Pons (tissue), 1 donor: ENCODE data around the gene AMDHD1.
A peak's percentile ranks its signal among the peaks of the same experiment; 100 is the strongest.

Source experiments
- DNase-seq: peaks from one replicate; pipeline ENCODE4 v3.0.0-alpha.2; 2016; ENCODE audit warnings: low spot score

Gene AMDHD1, protein sequence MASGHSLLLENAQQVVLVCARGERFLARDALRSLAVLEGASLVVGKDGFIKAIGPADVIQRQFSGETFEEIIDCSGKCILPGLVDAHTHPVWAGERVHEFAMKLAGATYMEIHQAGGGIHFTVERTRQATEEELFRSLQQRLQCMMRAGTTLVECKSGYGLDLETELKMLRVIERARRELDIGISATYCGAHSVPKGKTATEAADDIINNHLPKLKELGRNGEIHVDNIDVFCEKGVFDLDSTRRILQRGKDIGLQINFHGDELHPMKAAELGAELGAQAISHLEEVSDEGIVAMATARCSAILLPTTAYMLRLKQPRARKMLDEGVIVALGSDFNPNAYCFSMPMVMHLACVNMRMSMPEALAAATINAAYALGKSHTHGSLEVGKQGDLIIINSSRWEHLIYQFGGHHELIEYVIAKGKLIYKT

DNA sequence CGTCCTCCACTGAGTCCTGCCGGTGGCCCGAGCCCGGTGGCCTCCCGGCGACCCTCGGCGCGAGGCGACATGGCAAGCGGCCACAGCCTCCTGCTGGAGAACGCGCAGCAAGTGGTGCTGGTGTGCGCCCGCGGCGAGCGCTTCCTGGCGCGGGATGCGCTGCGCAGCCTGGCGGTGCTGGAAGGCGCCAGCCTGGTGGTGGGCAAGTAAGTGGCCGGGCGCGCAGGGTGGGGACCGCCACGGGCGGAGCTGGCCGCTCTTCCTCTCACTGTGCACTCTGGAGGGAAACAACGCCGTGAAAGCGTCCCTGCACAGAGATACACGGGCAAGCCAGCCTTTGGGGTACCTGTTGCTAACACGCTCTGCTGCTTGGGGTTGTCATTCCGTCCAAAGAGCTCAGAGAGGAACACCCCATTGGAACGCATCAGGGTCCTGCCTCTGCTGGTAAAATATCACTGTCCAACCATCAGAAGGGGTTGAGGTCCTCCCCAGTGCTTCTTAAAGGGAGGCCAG is at the start of gene AMDHD1:
AMDHD1 (plus strand) TSS at position 2 of the 513 bp plus-strand sequence; CDS start at position 70, 68 bp downstream.
- no peak for DNase-seq

DNA sequence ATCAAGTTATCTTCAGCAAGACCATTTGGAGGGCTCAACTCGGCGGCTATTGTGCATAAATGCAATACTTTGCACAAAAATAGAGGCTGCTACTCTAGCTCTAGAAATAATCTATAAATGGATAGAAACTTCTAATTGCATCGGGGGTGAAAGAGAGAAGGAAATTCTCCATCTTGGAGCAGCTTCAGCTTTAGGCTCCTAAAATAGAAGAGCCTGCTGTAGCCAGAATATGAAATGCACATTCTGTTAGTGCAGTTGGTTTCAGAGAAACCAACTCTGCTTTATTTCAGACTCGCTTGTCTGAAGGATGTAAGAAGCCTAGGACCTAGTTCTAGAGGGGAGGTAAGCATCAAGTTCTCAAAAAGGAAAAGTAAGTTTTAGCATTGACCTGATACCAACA is 46.3 kb upstream of the AMDHD1 start:
- no peak for DNase-seq

DNA sequence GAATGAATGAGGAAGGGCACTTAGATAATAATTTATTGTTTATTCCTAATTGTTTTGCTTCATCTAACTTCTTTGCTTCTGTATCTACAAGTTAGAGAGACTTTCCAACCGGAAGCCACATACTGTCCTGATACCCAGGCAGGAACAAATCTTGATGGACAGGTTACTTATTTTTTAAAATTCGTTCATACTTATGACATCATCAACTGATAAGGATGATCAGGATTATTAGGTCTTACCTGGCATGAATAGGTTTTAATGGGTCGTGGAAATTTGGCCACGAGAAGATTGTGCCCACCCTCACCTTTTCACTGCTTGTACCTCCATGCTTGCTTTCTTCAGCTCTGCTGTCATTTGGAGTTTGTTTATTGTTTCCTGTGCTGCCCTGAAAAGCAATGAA is 45.0 kb upstream of the AMDHD1 start:
- no peak for DNase-seq

DNA sequence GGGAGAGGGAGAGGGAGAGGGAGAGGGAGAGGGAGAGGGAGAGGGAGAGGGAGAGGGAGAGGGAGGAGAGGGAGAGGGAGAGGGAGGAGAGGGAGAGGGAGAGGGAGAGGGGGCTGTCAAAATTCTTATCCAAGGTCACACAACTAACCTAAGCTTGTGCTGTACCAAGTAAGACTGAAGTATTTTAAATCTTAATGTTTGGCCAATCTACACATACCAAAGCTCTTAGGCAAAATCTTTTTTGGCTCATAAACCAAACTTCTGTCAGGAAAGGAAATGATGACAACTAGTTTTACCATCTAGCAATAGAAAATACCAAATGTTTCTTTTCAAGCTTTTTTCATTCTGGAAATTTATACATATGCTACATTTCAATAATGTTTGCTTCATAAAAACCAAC is 34.6 kb upstream of the AMDHD1 start:
- DNase-seq = no peak

DNA sequence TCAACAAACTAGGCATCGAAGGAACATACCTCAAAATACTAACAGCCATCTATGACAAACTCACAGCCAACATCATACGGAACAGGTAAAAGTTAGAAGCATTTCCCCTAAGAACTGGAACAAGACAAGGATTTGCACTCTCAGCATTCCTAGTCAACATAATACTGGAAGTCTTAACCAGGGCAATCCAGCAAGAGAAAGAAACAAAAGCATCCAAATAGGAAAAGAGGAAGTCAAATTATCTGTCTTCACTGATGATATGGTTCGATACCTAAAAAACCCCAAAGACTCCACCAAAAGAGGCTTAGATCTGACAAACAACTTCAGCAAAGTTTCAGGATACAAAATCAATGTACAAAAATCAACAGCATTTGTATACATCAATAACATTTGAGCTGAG is 33.3 kb upstream of the AMDHD1 start:
- no peak for DNase-seq

DNA sequence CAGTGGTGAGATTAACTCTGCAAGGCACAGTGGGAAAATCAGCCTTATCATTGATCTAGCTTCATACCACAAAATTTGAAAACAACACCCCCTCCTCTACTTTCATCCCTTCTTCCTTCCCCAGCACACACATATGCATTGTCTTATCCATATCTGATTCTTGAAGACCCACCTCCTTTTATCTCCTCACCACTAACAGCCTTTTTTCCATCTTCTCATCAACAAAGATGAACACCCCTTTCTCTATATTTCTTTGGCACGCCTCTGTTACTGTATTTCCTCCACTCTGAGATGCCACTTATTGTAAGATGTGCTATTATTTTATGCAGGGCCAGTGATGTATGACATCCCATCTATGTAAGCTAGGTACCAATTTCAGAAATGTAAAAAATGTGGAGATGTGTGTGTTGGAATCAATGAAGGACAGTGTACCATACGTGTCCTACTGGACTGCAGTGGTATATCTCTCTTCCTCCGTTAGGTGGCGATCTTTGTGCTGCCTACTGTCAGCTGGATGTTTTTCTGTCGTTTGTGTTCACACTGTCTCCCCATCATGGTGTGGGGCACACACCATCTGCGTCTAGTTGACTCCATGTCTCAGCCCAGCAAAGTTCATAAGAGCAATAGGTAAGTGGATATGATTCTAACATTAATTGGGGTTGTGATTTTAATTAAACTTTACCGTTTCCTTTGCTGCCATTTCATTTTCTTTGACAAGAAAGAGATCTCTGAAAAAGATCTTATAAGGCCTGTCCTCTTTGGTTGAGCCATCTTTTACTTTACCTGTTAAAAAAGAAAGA is 24.7 kb upstream of the AMDHD1 start:
- peak; percentile 66 for DNase-seq

DNA sequence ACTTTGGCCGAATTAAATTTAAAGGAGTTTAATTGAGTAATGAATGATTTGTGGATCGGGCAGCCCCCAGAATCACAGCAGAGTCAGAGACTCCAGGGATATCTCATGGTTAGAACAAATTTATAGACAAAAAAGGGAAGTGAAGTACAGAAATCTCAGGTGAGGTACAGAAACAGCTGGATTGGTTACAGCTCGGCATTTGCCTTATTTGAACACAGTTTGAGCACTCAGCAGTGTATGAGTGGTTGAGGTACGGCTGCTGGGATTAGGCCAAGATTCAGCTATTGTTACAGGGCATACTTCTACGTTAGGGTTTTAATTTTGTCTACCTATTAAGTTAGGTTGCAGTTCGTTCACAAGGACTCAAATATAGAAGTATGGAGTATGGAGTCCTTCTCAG is 24.0 kb upstream of the AMDHD1 start:
- DNase-seq = no peak

DNA sequence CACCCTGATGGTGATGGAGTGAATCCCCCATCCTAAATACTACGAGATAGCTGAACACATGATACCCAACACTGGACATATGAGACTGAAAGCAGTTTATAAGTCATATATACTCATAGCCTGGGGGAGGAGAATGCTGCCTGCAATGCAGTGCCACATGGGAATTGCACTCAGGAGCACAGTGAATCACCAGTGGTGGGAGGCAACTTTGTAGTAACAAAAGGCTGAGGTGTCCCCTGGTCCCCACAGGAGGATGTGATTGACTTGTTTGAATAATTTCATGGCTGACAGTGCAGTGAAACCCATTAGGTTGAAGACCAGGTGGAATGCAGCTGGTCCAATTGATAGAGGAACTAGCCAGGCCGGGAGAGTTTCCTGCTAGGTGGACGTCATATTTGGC is 20.9 kb upstream of the AMDHD1 start:
- DNase-seq = no peak

DNA sequence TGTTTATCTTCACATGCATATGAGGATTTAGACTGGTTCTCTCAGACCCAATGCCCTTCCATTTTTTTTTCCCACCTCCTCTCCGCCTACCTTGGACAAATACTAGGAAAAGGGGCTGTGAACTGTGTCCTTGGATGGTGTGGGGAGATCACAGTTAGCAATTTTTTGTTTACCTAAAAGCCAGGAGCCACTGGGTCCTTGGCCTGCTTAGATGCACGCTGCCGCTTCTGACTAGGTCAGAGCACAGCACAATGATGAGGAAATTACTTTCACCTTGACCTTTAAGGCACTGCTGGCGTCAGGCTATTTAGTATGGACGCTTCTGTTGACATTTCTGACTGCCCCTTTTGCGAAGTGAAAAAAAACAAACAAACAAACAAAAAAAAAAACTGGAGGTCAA is 2.6 kb upstream of the AMDHD1 start:
- DNase-seq = no peak

DNA sequence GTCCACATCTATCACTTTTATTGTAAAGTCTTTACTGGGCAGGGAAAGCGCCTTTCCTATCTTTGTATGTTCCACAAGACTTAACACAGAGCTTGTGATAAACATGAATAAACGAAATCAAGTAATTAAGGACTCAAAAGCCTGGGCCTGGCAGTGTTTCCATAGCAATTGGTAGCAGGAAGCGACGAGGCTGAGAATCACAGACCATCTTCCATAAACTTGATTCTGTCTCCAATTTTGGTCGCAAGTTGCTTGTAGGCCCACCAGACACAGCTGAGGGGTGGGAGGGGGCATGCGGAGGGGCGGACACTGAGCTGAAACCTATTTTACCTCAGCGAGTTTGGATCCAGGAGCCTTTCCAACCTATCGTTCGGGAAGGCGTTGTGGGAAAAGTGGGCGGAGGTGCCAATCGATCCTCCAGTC is 1.0 kb upstream of the AMDHD1 start:
- DNase-seq = peak; percentile 12

DNA sequence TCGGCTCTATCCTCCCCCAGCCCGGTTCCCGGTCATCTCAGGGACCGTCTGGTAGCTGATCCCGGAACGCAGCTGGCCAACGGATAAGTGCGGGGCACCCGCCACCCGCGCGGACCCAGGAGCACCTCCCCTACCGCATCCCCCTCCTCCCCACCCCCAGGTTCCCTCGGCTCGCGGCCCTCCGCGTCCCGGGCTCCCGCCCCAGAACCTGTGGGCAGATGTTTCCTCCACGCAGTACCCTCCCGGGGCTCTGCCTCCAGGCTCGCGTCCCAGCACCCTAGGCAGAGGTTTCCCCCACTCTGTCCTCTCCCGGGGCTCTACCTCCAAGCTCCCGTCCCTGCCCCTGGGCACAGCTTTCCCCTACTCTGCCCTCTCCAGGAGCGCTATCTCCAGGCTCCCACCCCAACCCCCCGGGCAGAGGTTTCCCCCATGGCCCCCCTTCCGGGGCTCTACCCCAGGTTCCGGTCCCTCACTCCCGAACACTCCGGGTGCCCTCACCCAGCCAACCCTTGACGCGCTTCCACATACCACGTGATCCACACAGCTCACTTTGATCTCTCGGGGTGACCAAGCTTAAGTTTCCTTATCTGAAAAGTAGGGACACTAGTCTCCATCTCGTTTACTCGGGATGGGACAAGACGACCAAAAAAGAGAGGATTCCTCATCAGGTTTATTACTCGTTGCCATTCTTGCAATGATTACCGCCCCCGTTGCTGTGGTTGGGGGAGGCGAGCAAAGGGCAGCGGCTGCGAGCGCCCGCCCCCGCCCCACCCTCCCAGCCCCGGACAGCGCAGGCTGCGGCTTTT is 404 bp upstream of the AMDHD1 start, which contains the start of gene CCDC38:
CCDC38 (minus strand) TSS at position 91 of the 806 bp plus-strand sequence. CDS start 6,105 bp downstream, outside the sequence.
- peak; percentile 77 for DNase-seq

DNA sequence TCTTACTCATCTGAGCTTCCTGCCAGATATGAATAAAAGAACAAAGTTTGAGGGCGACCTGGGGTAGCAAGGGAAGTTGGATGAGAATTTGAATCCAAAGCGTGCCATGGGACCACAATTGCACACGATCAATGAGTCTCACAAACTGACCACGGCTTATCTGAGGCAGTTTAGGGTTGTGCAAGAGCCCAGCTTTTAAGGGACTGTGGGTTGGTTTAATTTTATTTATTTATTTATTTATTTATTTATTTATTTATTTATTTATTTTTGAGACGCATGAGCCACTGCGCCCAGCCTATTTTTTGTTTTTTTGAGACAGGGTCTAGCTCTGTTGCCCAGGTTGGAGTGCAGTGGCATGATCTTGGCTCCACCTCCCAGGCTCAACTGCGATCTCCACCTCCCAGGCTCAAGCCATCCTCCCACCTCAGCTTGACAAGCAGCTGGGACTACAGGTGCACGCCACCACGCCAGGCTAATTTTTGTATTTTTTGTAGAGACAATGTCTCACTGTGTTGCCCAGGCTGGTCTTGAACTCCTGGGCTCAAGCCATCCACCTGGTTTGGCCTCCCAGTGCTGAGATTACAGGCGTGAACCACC is 1.1 kb downstream of the AMDHD1 start:
- no peak for DNase-seq

DNA sequence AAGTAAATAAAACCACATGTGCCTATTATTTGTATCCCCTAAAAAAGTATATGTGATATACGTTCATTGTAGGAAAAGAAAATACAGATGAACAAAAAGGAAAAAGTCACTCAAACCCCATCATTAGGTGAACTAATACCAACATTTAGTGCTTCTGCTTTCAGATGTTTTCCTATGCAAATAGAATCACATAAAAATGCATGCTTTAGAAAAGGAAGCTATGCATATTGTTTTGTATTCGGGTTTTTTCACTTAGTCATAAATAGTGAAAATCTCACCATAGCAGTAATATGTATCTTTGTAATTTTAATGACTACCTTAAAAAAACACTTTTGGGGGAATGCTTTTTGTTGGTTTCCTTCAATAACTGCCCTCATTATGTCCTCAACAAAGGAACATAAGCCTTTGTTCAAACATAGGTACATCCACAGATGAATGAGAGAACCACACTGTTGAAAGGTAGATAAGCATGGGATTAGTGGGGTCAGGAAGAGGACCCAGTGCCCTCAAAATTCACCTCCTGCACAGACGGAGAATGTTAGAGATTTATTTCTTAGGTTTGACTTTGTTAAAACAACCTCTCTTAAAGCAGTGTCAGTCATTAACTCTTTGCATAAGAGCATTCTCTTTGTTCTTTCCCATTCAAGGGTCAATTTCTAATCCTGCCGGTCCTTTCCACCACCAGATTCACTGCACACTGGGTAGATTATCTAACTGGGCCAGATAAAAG is 6.5 kb downstream of the AMDHD1 start:
- no peak for DNase-seq

DNA sequence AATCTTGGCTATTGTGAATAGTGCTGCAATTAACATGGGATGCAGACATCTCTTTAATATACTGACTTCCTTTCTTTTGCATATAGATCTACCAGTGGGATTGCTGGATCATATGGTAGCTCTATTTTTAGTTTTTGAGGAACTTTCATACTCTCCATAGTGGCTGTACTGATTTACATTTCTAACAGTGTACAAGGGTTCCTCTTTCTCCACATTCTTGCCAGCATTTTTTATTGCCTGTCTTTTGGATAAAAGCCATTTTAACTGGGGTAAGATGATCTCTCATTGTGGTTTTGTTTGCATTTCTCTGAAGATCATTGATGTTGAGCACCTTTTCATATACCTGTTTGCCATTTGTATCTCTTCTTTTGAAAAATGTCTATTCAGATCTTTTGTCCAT is 8.4 kb downstream of the AMDHD1 start:
- no peak for DNase-seq

DNA sequence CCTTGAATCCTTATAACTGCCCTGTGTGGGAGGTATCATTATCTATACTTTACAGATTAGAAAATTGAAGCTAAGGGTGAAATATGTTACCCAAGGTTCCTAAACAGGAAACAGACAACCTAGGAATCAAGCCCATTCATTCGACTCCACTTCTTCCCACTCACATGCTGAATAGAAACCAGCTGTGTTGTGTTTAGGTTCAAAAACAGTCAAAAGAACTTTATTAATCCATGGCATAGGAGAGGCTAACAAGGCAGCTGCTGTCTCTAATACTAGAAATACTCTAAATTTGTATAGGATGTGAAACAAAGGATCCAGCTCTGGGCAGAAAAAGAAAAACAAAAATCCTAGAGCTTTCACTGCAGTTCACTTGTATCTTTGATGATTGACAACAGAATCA is 9.9 kb downstream of the AMDHD1 start:
- DNase-seq = no peak

DNA sequence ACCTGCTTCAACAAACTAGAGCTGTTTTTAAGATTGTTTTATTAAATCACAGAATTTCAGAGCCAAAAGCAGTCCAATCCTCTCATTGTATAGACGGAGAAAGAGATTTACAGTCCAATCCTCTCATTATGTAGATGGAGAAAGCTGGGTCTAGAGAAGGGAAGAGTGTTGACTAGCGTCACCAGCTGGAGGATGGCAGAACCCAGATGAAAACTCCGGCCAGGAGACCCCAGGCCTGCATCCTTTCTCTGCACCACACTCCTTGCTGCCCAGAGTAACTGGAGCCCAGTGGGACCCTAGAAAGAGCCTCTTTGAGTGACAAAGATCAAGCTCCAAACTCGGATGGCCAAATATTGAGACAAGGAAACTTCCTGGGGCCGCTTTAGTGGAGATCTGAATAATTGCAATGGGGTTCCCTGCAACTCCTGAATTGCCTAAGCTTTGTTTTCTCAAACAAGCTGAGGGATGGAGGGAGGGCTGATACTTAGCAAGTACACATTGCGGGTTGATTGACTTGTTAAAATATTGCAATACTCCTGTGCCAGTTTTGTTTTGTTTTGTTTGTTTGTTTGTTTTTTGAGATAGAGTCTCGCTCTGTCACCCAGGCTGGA is 12.5 kb downstream of the AMDHD1 start:
- no peak for DNase-seq

DNA sequence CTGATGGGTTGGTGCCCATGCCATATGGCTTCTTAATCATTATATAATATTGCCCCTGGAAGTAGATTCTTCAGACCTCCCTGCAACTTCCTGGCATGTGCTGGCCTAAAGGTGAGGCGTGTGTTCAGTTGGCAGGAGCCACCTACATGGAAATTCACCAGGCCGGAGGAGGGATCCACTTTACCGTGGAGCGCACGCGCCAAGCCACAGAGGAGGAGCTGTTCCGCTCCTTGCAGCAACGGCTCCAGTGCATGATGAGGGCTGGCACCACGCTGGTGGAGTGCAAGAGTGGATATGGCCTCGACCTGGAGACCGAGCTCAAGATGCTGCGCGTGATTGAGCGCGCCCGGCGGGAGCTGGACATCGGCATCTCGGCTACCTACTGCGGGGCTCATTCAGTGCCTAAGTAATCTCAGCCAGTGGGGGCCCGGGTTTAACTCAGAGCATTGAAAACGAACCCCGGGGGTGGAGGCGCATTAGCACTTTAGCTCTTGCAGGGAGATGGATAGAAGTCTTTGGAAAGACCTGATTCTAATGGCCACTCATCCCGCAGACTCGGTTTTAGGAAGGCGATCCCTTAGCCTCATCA is 13.5 kb downstream of the AMDHD1 start:
- no peak for DNase-seq

DNA sequence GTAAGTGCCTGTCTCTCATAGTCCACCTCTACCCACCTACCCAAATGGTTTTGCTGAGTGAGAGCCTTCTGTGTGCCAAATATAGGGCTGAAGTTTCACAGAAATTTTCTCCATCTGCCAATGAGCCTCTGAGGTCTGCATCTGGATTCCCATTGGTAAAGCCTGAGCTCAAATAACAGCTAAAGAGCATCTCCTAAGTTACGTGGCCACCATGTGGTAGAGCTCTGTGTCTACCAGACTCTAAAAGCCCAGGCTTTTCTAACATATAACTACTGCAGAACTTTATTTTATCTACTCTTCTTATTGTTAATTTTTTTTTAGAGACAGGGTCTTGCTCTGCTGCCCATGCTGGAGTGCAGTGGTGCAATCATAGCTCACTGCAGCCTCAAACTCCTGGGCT is 16.0 kb downstream of the AMDHD1 start:
- DNase-seq = no peak

DNA sequence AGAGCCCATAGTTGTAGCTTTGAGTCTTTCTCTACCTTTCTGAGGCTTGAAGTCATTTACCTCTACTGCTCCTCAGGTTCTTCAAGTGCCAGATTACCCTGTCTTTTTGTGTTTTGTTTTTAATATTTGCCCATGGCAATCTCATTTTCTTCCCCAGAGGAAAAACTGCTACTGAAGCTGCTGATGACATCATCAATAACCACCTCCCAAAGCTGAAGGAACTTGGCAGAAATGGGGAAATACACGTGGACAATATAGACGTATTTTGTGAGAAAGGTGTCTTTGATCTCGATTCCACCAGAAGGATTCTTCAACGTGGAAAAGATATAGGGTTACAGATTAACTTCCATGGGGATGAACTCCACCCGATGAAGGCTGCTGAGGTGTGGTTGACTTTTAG is 17.1 kb downstream of the AMDHD1 start:
- no peak for DNase-seq

DNA sequence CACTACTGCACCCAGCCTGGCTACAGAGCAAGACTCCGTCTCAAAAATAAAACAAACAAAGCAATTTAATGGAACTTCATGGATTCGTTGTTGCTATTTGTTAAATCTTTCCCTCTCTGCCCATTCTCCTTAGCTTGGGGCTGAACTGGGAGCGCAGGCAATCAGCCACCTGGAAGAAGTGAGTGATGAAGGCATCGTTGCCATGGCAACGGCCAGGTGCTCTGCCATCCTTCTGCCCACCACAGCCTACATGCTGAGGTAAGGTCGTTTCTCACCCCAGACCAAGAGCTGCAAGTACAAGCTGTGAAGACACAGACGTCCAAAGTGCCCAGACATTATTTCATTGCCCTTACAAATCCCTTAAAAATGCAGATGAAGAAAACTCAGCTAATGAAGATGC is 19.1 kb downstream of the AMDHD1 start:
- DNase-seq = no peak
